Endothelial cell of umbilical vein (primary cell): ENCODE measurements around the gene IFIT3. TPM values are rescaled to one million over a fixed set of nuclear protein-coding genes. Genes with fewer than 3 reads are reported as not detected.

ENCODE experiments used
- BruUV-seq: library from RNA; stranded (reverse); fragments of 400-500 nt; replicated peaks from 2 replicates; lab custom pipeline; 2021; lab: Mats Ljungman, UMichigan
- CTCF ChIA-PET: fragments of 300-600, 350-600 bp; sonication (Branson Sonifier 250); formaldehyde crosslinking; loops from one replicate; lab custom pipeline; 2021; ENCODE audit warnings: antibody characterized with exemption, inconsistent platforms; lab: Charles Lee
- POLR2A ChIA-PET: fragments of 300-600, 350-600 bp; sonication (Branson Sonifier 250); formaldehyde crosslinking; loops from one replicate; lab custom pipeline; 2021; ENCODE audit warnings: antibody characterized with exemption, inconsistent platforms; lab: Charles Lee
- DNase-seq: peaks from one replicate; pipeline ENCODE4 v3.0.0-alpha.2; 2011; ENCODE audit warnings: low read depth, low spot score
- FAIRE-seq: peaks from 2 replicates; lab custom pipeline; 2011; peaks lifted over from hg19 to GRCh38; lab: Jason Lieb, UNC
- H2AFZ ChIP-seq: 2 replicates; pipeline ENCODE4 v1.6.0; 2012; ENCODE audit warnings: low read depth, low read length, control low read depth, inconsistent platforms
- H3K27ac ChIP-seq: 2 replicates; pipeline ENCODE4 v1.5.1; 2011; ENCODE audit warnings: low read depth, mild to moderate bottlenecking, control low read depth, low read length, moderate library complexity; ENCODE audit not compliant: insufficient read depth
- H3K27me3 ChIP-seq, 2 experiments: 2 replicates each; pipeline versions ENCODE4 v1.6.0 to v1.6.1; 2011; ENCODE audit warnings: low read length in 2 of 2, mixed read lengths in 1 of 2; ENCODE audit not compliant: control insufficient read depth in 2 of 2, insufficient read depth in 2 of 2
- H3K36me3 ChIP-seq, 2 experiments: 2 replicates in 1 of 2; 3 replicates in 1 of 2; pipeline ENCODE4 v1.5.1; 2011; ENCODE audit warnings: low read length in 2 of 2, mild to moderate bottlenecking in 1 of 2, moderate library complexity in 1 of 2; ENCODE audit not compliant: control insufficient read depth in 2 of 2, insufficient read depth in 2 of 2; ENCODE audit errors: extremely low read depth in 1 of 2
- H3K4me1 ChIP-seq: 3 replicates; pipeline ENCODE4 v1.5.1; 2011; ENCODE audit warnings: mild to moderate bottlenecking, low read length; ENCODE audit not compliant: control insufficient read depth, insufficient read depth; ENCODE audit errors: extremely low read depth
- H3K4me2 ChIP-seq: 2 replicates; pipeline ENCODE4 v1.6.1; 2011; ENCODE audit warnings: low read length, control low read depth, mixed read lengths; ENCODE audit not compliant: insufficient read depth
- H3K4me3 ChIP-seq, 3 experiments: fragments of 200-600 bp in 1 of 3; sonication (generic), shearing (Covaris generic) in 1 of 3; replicated peaks in 1 of 3; 2 replicates each; pipeline ENCODE4 v1.5.1; 2011 to 2016; ENCODE audit warnings: control low read depth in 3 of 3, low read length in 3 of 3, mild to moderate bottlenecking in 2 of 3, inconsistent platforms in 1 of 3, low read depth in 1 of 3, moderate library complexity in 1 of 3; ENCODE audit not compliant: insufficient read depth in 1 of 3
- H3K79me2 ChIP-seq: 2 replicates; pipeline ENCODE4 v1.6.0; 2012; ENCODE audit warnings: low read length, inconsistent platforms; ENCODE audit not compliant: control insufficient read depth, insufficient read depth
- H3K9ac ChIP-seq: replicated peaks from 2 replicates; pipeline ENCODE3; 2011; ENCODE audit warnings: low read length, control low read depth; ENCODE audit not compliant: insufficient read depth; ENCODE audit errors: extremely low read depth
- H3K9me1 ChIP-seq: replicated peaks from 3 replicates; pipeline ENCODE4 v1.6.0; 2011; ENCODE audit warnings: mild to moderate bottlenecking, low read length; ENCODE audit not compliant: control insufficient read depth, insufficient read depth; ENCODE audit errors: extremely low read depth
- H3K9me3 ChIP-seq: replicated peaks from 2 replicates; pipeline ENCODE4 v1.5.1; 2012; ENCODE audit warnings: low read length, inconsistent platforms; ENCODE audit not compliant: control insufficient read depth, insufficient read depth
- H4K20me1 ChIP-seq: replicated peaks from 2 replicates; pipeline ENCODE3; 2011; ENCODE audit warnings: mild to moderate bottlenecking, low read length; ENCODE audit not compliant: control insufficient read depth, insufficient read depth; ENCODE audit errors: extremely low read depth
- FOS ChIP-seq: IDR thresholded peaks from 2 replicates; pipeline ENCODE4 v1.6.1; 2011; ENCODE audit warnings: mild to moderate bottlenecking, low read length, moderate library complexity, borderline replicate concordance; ENCODE audit not compliant: insufficient read depth
- JUN ChIP-seq: IDR thresholded peaks from 2 replicates; pipeline ENCODE4 v1.6.1; 2011; ENCODE audit warnings: borderline replicate concordance, low read depth; ENCODE audit not compliant: insufficient read length, insufficient read depth
- MYC ChIP-seq: IDR thresholded peaks from one replicate; pipeline ENCODE4 v1.6.1; 2011; ENCODE audit warnings: mild to moderate bottlenecking, low read depth, low read length
- POLR2A ChIP-seq: IDR thresholded peaks from 2 replicates; pipeline ENCODE4 v1.6.1; 2012; ENCODE audit warnings: low read depth, mild to moderate bottlenecking, control low read depth, low read length
- dilution Hi-C: fragments of 300-500 bp; cut with MboI; formaldehyde crosslinking; loops from one replicate; pipeline ENCODE4 v1.15.0; 2019; ENCODE audit warnings: low sequenced_read_pairs; ENCODE audit not compliant: extremely low pct_ligation_motif_present
- intact Hi-C: fragments of 100-400 bp; cut with micrococcal nuclease; formaldehyde crosslinking; loops from one replicate; pipeline ENCODE4 v1.10.0; 2022
- polyA plus RNA-seq, 4 experiments: library from polyadenylated mRNA; depleted of rRNA in 3 of 4; stranded (reverse) in 3 of 4; unstranded in 1 of 4; fragments of >200 nt; gene quantifications; 2 replicates each; pipeline versions ENCODE4 v1.2.1 to v1.2.3, GENCODE V29; 2011 to 2012; ENCODE audit warnings: missing spikeins in 1 of 4
- total RNA-seq: library from RNA; stranded (reverse); gene quantifications from 2 replicates; pipeline ENCODE4 v1.2.3, GENCODE V29; 2021
- TF ChIP-seq, protein P1 (sequence below), 2 donors: IDR thresholded peaks; 1 replicate in 1 of 2; 2 replicates in 1 of 2; pipeline ENCODE4 v1.5.1; 2011; ENCODE audit warnings: low read length in 2 of 2, mild to moderate bottlenecking in 2 of 2, moderate library complexity in 2 of 2, control low read depth in 1 of 2, inconsistent platforms in 1 of 2, low read depth in 1 of 2; ENCODE audit not compliant: insufficient read depth in 1 of 2; ENCODE audit errors: extremely low read depth in 1 of 2
- TF ChIP-seq, protein P2 (sequence below): IDR thresholded peaks from 2 replicates; pipeline ENCODE4 v1.6.1; 2011; ENCODE audit not compliant: insufficient read depth, insufficient read length

The IFIT3 gene
- total and polyA plus RNA-seq, 2 donors (not counting 3 experiments of a cell fraction or from before 2014, with no cell fraction given) = 1.2 to 3.1 TPM

GRCh38 chr10:89280508-89280907 lies 47.3 kb upstream of the IFIT3 start:
- Histone ChIP-seq H2AFZ (no peak overlapping the region), H3K27me3 (peaks cover 38 to 67% of the 10 kb centered on the region in 2 experiments), H3K79me2 (no peaks in the 10 kb centered on the region), H3K4me1 (peaks cover 38% of the 10 kb centered on the region), H3K4me3 (no peak overlapping the region), H4K20me1 (peaks cover 3% of the 10 kb centered on the region), H3K9ac (no peak overlapping the region), H3K9me3 (no peaks in the 10 kb centered on the region), H3K4me2 (no peak overlapping the region), H3K36me3 (no peaks in the 10 kb centered on the region), H3K9me1 (no peaks in the 10 kb centered on the region), H3K27ac (no peak overlapping the region)
- dilution Hi-C loops = no loop called here
- CTCF ChIA-PET = interaction anchor here (6.3 kb wide), 1 partner anchor 89 kb away, joined by 31 read pairs; no protein-coding TSS in a partner anchor
- no peak for FAIRE-seq
- POLR2A ChIA-PET = no interaction called here
- no peak for DNase-seq
- no peak for TF ChIP-seq MYC
- TF ChIP-seq, protein P1, sequence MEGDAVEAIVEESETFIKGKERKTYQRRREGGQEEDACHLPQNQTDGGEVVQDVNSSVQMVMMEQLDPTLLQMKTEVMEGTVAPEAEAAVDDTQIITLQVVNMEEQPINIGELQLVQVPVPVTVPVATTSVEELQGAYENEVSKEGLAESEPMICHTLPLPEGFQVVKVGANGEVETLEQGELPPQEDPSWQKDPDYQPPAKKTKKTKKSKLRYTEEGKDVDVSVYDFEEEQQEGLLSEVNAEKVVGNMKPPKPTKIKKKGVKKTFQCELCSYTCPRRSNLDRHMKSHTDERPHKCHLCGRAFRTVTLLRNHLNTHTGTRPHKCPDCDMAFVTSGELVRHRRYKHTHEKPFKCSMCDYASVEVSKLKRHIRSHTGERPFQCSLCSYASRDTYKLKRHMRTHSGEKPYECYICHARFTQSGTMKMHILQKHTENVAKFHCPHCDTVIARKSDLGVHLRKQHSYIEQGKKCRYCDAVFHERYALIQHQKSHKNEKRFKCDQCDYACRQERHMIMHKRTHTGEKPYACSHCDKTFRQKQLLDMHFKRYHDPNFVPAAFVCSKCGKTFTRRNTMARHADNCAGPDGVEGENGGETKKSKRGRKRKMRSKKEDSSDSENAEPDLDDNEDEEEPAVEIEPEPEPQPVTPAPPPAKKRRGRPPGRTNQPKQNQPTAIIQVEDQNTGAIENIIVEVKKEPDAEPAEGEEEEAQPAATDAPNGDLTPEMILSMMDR (IDR thresholded peaks at IDR 0.05; ENCODE audit: extremely low read depth in 1 of 2, insufficient read depth in 1 of 2, low read depth in 1 of 2, low read length in 2 of 2) = no peak
- TF ChIP-seq JUN = no peak
- TF ChIP-seq, protein P2, sequence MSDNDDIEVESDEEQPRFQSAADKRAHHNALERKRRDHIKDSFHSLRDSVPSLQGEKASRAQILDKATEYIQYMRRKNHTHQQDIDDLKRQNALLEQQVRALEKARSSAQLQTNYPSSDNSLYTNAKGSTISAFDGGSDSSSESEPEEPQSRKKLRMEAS = no peak
- no peak for TF ChIP-seq POLR2A
- TF ChIP-seq FOS = no peak
- BruUV-seq = no TSS peak
- intact Hi-C loops = no loop called here
